ENCODE results near the gene GLRX.

The GLRX gene

DNA sequence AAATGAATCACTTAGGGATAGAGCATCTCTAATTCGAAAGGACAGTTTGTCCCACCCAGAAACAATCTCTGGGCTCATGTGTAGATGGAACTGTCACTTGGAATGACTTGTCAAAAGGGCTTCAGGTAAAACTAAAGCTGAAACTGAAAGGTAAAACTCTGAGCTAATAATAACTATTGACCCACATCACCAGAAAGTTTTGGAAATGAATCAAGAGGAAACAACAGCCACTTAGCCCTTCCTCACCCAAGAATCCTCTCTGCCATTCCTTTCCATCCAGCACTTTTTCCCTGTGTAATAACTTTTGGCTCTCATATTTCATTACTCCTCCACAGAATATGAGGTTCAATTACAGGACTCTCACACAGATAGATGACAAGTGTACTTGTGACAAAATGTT, 14.0 kb upstream of the GLRX start:
- TF ChIP-seq, protein P1, sequence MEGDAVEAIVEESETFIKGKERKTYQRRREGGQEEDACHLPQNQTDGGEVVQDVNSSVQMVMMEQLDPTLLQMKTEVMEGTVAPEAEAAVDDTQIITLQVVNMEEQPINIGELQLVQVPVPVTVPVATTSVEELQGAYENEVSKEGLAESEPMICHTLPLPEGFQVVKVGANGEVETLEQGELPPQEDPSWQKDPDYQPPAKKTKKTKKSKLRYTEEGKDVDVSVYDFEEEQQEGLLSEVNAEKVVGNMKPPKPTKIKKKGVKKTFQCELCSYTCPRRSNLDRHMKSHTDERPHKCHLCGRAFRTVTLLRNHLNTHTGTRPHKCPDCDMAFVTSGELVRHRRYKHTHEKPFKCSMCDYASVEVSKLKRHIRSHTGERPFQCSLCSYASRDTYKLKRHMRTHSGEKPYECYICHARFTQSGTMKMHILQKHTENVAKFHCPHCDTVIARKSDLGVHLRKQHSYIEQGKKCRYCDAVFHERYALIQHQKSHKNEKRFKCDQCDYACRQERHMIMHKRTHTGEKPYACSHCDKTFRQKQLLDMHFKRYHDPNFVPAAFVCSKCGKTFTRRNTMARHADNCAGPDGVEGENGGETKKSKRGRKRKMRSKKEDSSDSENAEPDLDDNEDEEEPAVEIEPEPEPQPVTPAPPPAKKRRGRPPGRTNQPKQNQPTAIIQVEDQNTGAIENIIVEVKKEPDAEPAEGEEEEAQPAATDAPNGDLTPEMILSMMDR (IDR thresholded peaks at IDR 0.05; ENCODE audit: extremely low read depth, missing control alignments), result no peak
- peak; percentile 51 for DNase-seq (ENCODE audit: low spot score)

DNA sequence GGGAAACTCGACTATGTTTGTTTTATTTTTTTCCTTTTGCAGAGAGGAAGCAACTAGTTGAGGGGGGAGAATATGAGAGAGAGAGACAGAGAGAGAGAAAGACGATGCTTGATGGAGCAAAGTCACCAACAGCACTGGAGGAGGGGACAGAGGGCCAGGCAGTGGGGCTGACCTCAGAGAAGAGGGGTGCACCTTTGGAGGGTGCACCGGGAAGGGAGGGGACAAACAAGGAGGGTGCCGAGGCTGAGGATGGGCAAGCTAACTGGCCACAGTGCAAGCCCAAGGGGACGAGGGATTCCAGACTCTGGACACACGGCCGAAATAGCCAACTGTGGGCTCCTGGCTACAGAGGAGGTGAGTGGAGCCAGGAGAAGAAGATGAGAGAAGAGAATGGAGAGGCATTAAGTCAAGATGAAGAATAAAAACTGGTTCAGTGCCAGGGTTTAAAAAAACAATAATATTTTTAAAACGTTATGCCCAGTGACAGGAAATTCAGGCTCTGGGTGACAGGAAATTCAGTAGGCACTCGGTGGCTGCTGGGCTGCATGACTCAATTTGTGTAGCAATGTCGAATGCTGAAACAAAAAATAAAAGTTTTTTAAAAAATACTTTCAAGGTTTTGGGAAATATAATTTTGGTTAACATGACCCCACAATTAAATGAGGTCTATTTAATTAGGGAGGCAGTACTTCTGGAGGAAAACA, 13.3 kb upstream of the GLRX start:
- no peak for DNase-seq (ENCODE audit: low spot score)

DNA sequence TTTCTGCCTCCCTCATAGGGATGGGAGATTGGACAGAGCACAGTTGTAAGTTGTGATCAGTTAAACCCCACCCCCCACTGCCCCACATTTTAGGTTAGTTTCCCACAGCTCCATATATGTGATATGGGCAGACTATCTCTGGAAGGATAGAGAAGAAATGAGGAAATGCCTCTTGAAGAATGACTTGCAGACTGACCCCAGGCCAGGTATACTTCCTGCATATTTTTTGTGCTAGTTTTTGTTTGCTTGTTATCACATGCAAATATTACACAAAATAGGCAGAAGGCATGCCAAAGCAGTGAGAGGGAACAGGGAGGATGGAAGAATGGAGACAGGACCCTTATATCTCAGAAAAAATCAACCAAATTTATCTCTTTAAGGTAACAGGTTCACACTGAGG, 10.1 kb upstream of the GLRX start:
- no peak for DNase-seq (ENCODE audit: low spot score)
- TF ChIP-seq, protein P1 (IDR thresholded peaks at IDR 0.05; ENCODE audit: extremely low read depth, missing control alignments), result no peak

More for the DNA sequence above, 13.3 kb upstream of the GLRX start:
- TF ChIP-seq, protein P1 (IDR thresholded peaks at IDR 0.05; ENCODE audit: extremely low read depth, missing control alignments), result no peak

DNA sequence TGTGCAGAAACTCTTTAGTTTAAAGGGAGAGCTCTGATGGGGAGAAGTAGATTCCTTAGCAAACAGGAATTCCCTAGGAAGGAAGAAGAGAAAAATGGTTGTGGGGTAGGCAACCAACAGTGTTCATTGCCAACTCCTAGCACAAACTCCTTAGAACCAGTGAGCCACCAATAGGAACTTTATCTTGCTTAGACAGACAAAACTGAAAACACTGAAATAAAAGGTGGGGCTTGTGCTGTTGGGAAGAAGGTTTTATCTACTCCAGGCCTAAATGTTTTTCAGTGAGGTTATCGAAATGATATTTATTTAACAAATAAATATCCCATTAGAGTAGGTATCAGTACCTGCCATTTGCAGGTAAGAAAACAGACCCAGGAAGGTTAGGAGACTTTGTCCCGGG, 7.7 kb upstream of the GLRX start:
- TF ChIP-seq, protein P1 (IDR thresholded peaks at IDR 0.05; ENCODE audit: extremely low read depth, missing control alignments), result no peak
- DNase-seq (ENCODE audit: low spot score), result no peak

DNA sequence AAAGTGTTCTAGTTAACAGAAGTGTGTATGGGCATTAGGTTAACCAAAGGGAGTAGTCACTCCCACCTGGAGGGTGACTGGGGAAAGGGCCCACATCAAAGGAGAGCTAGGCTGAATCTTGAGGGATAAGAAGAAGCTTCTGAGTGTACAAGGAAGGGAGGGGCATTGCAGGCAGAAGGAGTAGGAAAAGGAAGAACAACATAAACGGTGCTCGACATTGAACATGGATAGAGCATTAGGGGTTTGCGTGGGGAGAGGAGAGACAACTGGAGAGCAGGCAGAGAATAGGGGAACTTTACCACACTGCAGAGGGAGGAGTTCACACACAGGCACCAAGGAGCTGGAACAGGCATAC, 5.3 kb upstream of the GLRX start:
- TF ChIP-seq, protein P1 (IDR thresholded peaks at IDR 0.05; ENCODE audit: extremely low read depth, missing control alignments), result no peak
- no peak for DNase-seq (ENCODE audit: low spot score)

DNA sequence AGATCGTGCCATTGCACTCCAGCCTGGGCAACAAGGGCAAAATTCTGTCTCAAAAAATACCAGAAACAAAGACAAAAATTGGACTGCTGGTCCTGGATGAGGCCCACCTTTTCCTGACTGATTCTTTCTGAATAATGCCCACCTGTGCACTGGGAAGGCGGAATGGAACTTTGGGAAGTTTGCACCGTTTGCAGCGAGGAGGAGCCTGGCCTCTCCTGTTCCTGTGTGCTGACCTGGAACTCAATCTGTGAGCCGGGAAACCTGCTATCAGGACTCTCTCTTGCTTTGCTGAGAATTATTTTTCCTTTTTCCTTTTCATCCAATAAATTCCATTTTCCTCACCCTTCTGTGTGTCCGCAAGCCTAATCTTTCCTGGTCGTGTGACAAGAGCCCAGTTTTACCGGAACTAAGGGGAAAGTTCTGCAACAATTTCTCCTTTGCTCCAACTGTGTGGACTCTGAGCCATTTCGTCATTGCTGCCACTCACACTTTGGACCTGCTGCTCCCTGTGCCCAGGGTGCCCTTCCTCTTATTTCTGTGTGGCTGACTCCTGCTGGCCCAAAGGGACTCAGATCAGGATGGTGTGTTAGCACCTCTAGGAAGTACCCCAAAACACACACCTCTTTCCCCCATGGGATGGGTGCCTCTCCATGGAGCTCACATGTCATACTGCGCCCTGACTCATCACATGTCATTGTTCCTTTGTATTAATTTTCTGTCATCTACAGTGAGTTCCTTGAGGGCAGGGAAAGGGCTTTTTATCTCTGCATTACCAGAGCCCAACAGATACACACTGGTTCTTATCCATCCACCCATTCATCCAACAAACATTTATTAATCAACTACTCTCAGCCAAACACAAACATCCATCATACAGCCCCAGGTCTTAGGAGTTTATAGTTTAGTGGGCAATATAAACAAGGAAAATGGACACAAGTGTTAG, 4.7 kb upstream of the GLRX start:
- no peak for DNase-seq (ENCODE audit: low spot score)
- TF ChIP-seq, protein P1 (IDR thresholded peaks at IDR 0.05; ENCODE audit: extremely low read depth, missing control alignments), result no peak

DNA sequence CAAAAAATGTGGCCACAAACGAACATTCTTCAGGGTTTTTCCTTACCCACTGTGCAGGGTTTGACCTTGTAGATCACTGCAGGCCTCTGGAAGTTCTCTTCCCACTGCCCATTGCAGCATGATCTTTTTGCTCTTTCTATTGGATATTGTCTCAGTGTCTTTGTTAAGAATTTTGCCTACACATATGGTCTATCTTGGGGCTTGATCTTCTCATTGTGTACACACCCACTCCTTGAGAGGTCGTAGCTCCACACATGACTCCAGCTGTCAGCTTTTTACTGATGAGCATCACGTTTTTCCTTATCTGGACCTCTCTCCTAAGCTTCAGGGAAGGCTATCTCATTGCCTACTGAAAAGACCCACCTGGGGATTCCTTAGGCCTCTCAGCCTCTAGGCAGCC, 3.0 kb upstream of the GLRX start:
- TF ChIP-seq, protein P1 (IDR thresholded peaks at IDR 0.05; ENCODE audit: extremely low read depth, missing control alignments), result no peak
- DNase-seq (ENCODE audit: low spot score), result no peak
